Inflammatory macrophage treated with lipopolysaccharide for 1 hour (primary cell): ENCODE measurements around the gene RNF220.
A peak's percentile ranks its signal among the peaks of the same experiment; 100 is the strongest.

ENCODE experiments used
- DNase-seq, 2 donors: peaks; one replicate each; pipeline ENCODE4 v3.0.0-alpha.2; 2020 to 2022

The RNF220 gene

GRCh38 chr1:44407430-44408211 is 2.6 kb downstream of the RNF220 start:
- DNase-seq = no peak

- DNase-seq = no peak
These were observed 3.1 kb downstream of the RNF220 start for GRCh38 chr1:44408212-44408582.

- DNase-seq = peak in 1 of 2 donors; percentile 29
These were observed 3.9 kb downstream of the RNF220 start for GRCh38 chr1:44408632-44409602.

GRCh38 chr1:44409757-44410156 is 4.7 kb downstream of the RNF220 start:
- no peak for DNase-seq

- DNase-seq = no peak
These were observed 6.8 kb downstream of the RNF220 start for GRCh38 chr1:44411861-44412260.

GRCh38 chr1:44412601-44413000 is 7.5 kb downstream of the RNF220 start:
- no peak for DNase-seq

GRCh38 chr1:44413740-44414139 is 8.7 kb downstream of the RNF220 start:
- no peak for DNase-seq

- no peak for DNase-seq
These were observed 10.0 kb downstream of the RNF220 start for GRCh38 chr1:44415013-44415412.

GRCh38 chr1:44416408-44416807 is 11.4 kb downstream of the RNF220 start:
- DNase-seq = no peak

- DNase-seq = no peak
These were observed 12.4 kb downstream of the RNF220 start for GRCh38 chr1:44417351-44418021.

- DNase-seq = no peak
These were observed 13.1 kb downstream of the RNF220 start for GRCh38 chr1:44418022-44418673.

- no peak for DNase-seq
These were observed 14.8 kb downstream of the RNF220 start for GRCh38 chr1:44419901-44420300.

GRCh38 chr1:44420535-44420934 is 15.5 kb downstream of the RNF220 start:
- DNase-seq = no peak

GRCh38 chr1:44421446-44421884 is 16.4 kb downstream of the RNF220 start:
- DNase-seq = no peak

GRCh38 chr1:44422161-44422560 is 17.1 kb downstream of the RNF220 start:
- no peak for DNase-seq

GRCh38 chr1:44423591-44424537 is 18.8 kb downstream of the RNF220 start:
- DNase-seq = no peak

GRCh38 chr1:44424747-44425146 is 19.7 kb downstream of the RNF220 start:
- DNase-seq = no peak

- no peak for DNase-seq
These were observed 20.5 kb downstream of the RNF220 start for GRCh38 chr1:44425341-44426082.

GRCh38 chr1:44431861-44432260 is 26.8 kb downstream of the RNF220 start:
- DNase-seq = peak in 1 of 2 donors; percentile 40

GRCh38 chr1:44433209-44433608 is 28.2 kb downstream of the RNF220 start:
- DNase-seq = peak in 1 of 2 donors; percentile 51
